Endothelial cell of umbilical vein (primary cell): ENCODE data around the gene LONP1.

Source experiments
- MYC ChIP-seq: IDR thresholded peaks from one replicate; pipeline ENCODE4 v1.6.1; 2011; ENCODE audit warnings: mild to moderate bottlenecking, low read depth, low read length
- POLR2A ChIP-seq: IDR thresholded peaks from 2 replicates; pipeline ENCODE4 v1.6.1; 2012; ENCODE audit warnings: low read depth, mild to moderate bottlenecking, control low read depth, low read length
- POLR2AphosphoS5 ChIP-seq: IDR thresholded peaks from 2 replicates; pipeline ENCODE4 v1.6.1; 2012; ENCODE audit warnings: low read depth, mild to moderate bottlenecking, control low read depth, low read length, moderate library complexity; ENCODE audit not compliant: insufficient read depth
- TF ChIP-seq, protein P1 (sequence below), 2 donors: IDR thresholded peaks; 1 replicate in 1 of 2; 2 replicates in 1 of 2; pipeline ENCODE4 v1.5.1; 2011; ENCODE audit warnings: low read length in 2 of 2, mild to moderate bottlenecking in 2 of 2, moderate library complexity in 2 of 2, control low read depth in 1 of 2, inconsistent platforms in 1 of 2, low read depth in 1 of 2; ENCODE audit not compliant: insufficient read depth in 1 of 2; ENCODE audit errors: extremely low read depth in 1 of 2

DNA sequence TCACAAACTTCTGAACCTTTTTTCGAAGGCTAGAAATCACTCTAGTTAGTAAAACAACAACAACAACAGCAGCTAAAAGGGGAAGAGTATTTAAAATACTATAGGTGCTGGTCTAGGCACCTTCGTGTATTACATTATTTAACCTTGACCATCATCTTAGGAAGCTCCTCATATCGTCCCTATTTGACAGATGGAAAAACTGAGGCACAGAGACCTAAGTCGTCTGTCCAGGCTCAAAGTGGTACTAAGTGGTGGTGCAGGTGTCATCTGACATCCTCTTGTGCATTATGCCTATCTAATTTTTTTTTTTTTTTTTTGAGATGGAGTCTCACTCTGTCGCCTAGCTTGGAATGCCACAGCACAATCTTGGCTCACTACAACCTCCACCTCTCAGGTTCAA lies 29.6 kb upstream of the LONP1 start:
- no peak for TF ChIP-seq MYC
- TF ChIP-seq POLR2A = no peak
- TF ChIP-seq, protein P1, sequence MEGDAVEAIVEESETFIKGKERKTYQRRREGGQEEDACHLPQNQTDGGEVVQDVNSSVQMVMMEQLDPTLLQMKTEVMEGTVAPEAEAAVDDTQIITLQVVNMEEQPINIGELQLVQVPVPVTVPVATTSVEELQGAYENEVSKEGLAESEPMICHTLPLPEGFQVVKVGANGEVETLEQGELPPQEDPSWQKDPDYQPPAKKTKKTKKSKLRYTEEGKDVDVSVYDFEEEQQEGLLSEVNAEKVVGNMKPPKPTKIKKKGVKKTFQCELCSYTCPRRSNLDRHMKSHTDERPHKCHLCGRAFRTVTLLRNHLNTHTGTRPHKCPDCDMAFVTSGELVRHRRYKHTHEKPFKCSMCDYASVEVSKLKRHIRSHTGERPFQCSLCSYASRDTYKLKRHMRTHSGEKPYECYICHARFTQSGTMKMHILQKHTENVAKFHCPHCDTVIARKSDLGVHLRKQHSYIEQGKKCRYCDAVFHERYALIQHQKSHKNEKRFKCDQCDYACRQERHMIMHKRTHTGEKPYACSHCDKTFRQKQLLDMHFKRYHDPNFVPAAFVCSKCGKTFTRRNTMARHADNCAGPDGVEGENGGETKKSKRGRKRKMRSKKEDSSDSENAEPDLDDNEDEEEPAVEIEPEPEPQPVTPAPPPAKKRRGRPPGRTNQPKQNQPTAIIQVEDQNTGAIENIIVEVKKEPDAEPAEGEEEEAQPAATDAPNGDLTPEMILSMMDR (IDR thresholded peaks at IDR 0.05; ENCODE audit: extremely low read depth in 1 of 2, insufficient read depth in 1 of 2, low read depth in 1 of 2, low read length in 2 of 2) = no peak
- no peak for TF ChIP-seq POLR2AphosphoS5
